GM12873 (cell line): ENCODE data around the gene RPGRIP1.

ENCODE experiments used
- CTCF ChIP-seq: IDR thresholded peaks from 2 replicates; pipeline ENCODE4 v1.5.1; 2012; ENCODE audit warnings: low read depth, mild to moderate bottlenecking, moderate library complexity, low read length, control low read depth; ENCODE audit not compliant: insufficient read depth; ENCODE audit errors: missing control alignments

Gene RPGRIP1

GRCh38 chr14:21255385-21256101 is 24.3 kb upstream of the RPGRIP1 start:
- no peak for TF ChIP-seq CTCF

- no peak for TF ChIP-seq CTCF
These were observed 23.1 kb upstream of the RPGRIP1 start for GRCh38 chr14:21256539-21257393.

- no peak for TF ChIP-seq CTCF
These were observed 22.4 kb upstream of the RPGRIP1 start for GRCh38 chr14:21257394-21257909.

- TF ChIP-seq CTCF: no peak
These were observed 21.6 kb upstream of the RPGRIP1 start for GRCh38 chr14:21258005-21258888.

- TF ChIP-seq CTCF: no peak
These were observed 20.7 kb upstream of the RPGRIP1 start for GRCh38 chr14:21258889-21259787.

GRCh38 chr14:21261824-21262223 is 18.1 kb upstream of the RPGRIP1 start:
- no peak for TF ChIP-seq CTCF
